GM12878 (cell line): ENCODE measurements around the gene KCND2. TPM values are rescaled to one million over a fixed set of nuclear protein-coding genes. Genes with fewer than 3 reads are reported as not detected.

ENCODE experiments used
- ATAC-seq: fragments of 200-7000 bp; cut with Tn5 transposase; 3 replicates; pipeline ENCODE4 v1.9.1; 2020; ENCODE audit warnings: mild to moderate bottlenecking, moderate library complexity
- BruUV-seq: library from RNA; stranded (reverse); fragments of 400-500 nt; replicated peaks from 2 replicates; lab custom pipeline; 2021; lab: Mats Ljungman, UMichigan
- CTCF ChIA-PET: fragments of 300-600 bp; sonication (Branson Sonifier 250); formaldehyde crosslinking; extraction: SDS; loops from one replicate; lab custom pipeline; 2021; ENCODE audit warnings: inconsistent platforms; lab: Yijun Ruan, JAX
- POLR2A ChIA-PET: fragments of 350-600 bp; formaldehyde crosslinking; extraction: SDS; loops from one replicate; lab custom pipeline; 2021; ENCODE audit warnings: inconsistent platforms; lab: Charles Lee
- RAD21 ChIA-PET: fragments of 300-600 bp; sonication (Branson Sonifier 250); formaldehyde crosslinking; loops from one replicate; lab custom pipeline; 2023; ENCODE audit warnings: antibody characterized with exemption; ENCODE audit not compliant: unreplicated experiment; lab: Charles Lee
- SMC1A ChIA-PET: fragments of 300-600 bp; sonication (Branson Sonifier 250); formaldehyde crosslinking; loops from one replicate; lab custom pipeline; 2023; ENCODE audit not compliant: unreplicated experiment, uncharacterized antibody; lab: Charles Lee
- DNase-seq: peaks from one replicate; pipeline ENCODE4 v3.0.0-alpha.2; 2011; ENCODE audit warnings: low read depth, low spot score
- FAIRE-seq: peaks from 3 replicates; lab custom pipeline; 2011; peaks lifted over from hg19 to GRCh38; lab: Jason Lieb, UNC
- H2AFZ ChIP-seq: 2 replicates; pipeline ENCODE4 v1.6.0; 2011; ENCODE audit warnings: low read depth, low read length, control low read depth; ENCODE audit not compliant: control insufficient read depth
- H3K27ac ChIP-seq: 2 replicates; pipeline ENCODE4 v1.5.1; 2011; ENCODE audit warnings: control low read depth; ENCODE audit not compliant: control insufficient read depth, insufficient read depth
- H3K27me3 ChIP-seq, 2 experiments: replicated peaks in 1 of 2; 2 replicates each; pipeline versions ENCODE4 v1.6.0 to v1.6.1; 2011; ENCODE audit warnings: low read length in 1 of 2; ENCODE audit not compliant: control insufficient read depth in 2 of 2, insufficient read depth in 2 of 2
- H3K36me3 ChIP-seq, 2 experiments: 2 replicates each; pipeline ENCODE4 v1.5.1; 2011; ENCODE audit warnings: low read length in 1 of 2; ENCODE audit not compliant: control insufficient read depth in 2 of 2, insufficient read depth in 2 of 2
- H3K4me1 ChIP-seq: 2 replicates; pipeline ENCODE4 v1.6.1; 2011; ENCODE audit warnings: mild to moderate bottlenecking, low read length, moderate library complexity, mixed read lengths; ENCODE audit not compliant: control insufficient read depth, insufficient read depth
- H3K4me2 ChIP-seq: 2 replicates; pipeline ENCODE4 v1.6.0; 2011; ENCODE audit warnings: control low read depth; ENCODE audit not compliant: control insufficient read depth, insufficient read depth
- H3K4me3 ChIP-seq: fragments of 200-600 bp; sonication (generic); 2 replicates; pipeline ENCODE4 v1.5.1; 2016
- H3K79me2 ChIP-seq: 2 replicates; pipeline ENCODE4 v1.6.0; 2011; ENCODE audit warnings: low read length; ENCODE audit not compliant: control insufficient read depth, insufficient read depth
- H3K9ac ChIP-seq: 2 replicates; pipeline ENCODE4 v1.8.0; 2011; ENCODE audit warnings: low read length, control low read depth, mixed read lengths; ENCODE audit not compliant: control insufficient read depth, insufficient read depth
- H3K9me3 ChIP-seq: replicated peaks from 3 replicates; pipeline ENCODE4 v1.5.1; 2011; ENCODE audit warnings: mild to moderate bottlenecking, low read length; ENCODE audit not compliant: control insufficient read depth, insufficient read depth
- H4K20me1 ChIP-seq: 2 replicates; pipeline ENCODE4 v1.6.0; 2011; ENCODE audit not compliant: control insufficient read depth, insufficient read depth
- CREM ChIP-seq: IDR thresholded peaks from 2 replicates; pipeline ENCODE4 v1.6.1; 2014; ENCODE audit warnings: antibody characterized with exemption, low read depth
- JUNB ChIP-seq: IDR thresholded peaks from 2 replicates; pipeline ENCODE4 v1.6.1; 2016; ENCODE audit warnings: antibody characterized with exemption, mild to moderate bottlenecking
- MXI1 ChIP-seq: fragments of 150-350 bp; IDR thresholded peaks from 2 replicates; pipeline ENCODE4 v1.6.1; 2011; ENCODE audit warnings: low read depth, mild to moderate bottlenecking, inconsistent platforms, low read length, improper control_type of control experiment
- PBX3 ChIP-seq: IDR thresholded peaks from 2 replicates; pipeline ENCODE4 v1.6.1; 2011; ENCODE audit warnings: mild to moderate bottlenecking, low read depth, low read length, moderate library complexity; ENCODE audit not compliant: insufficient replicate concordance
- RAD21 ChIP-seq: IDR thresholded peaks from 2 replicates; pipeline ENCODE4 v1.6.1; 2011; ENCODE audit warnings: mild to moderate bottlenecking, low read depth, low read length, moderate library complexity; ENCODE audit not compliant: insufficient read depth
- RUNX3 ChIP-seq: IDR thresholded peaks from 2 replicates; pipeline ENCODE4 v1.6.1; 2012; ENCODE audit warnings: low read length, inconsistent platforms
- SIX5 ChIP-seq: IDR thresholded peaks from 2 replicates; pipeline ENCODE4 v1.6.1; 2011; ENCODE audit warnings: mild to moderate bottlenecking, low read depth, low read length, moderate library complexity; ENCODE audit not compliant: severe bottlenecking
- SMARCA5 ChIP-seq: fragments of 450-650 bp; IDR thresholded peaks from 2 replicates; pipeline ENCODE4 v1.6.1; 2017; ENCODE audit warnings: mild to moderate bottlenecking
- SMC3 ChIP-seq: IDR thresholded peaks from 2 replicates; pipeline ENCODE4 v1.6.1; 2011; ENCODE audit warnings: low read length, improper control_type of control experiment, borderline replicate concordance
- SREBF2 ChIP-seq: IDR thresholded peaks from 2 replicates; pipeline ENCODE4 v1.6.1; 2012; ENCODE audit warnings: mild to moderate bottlenecking, low read length
- TCF7 ChIP-seq: IDR thresholded peaks from 2 replicates; pipeline ENCODE4 v1.6.1; 2014; ENCODE audit warnings: antibody characterized with exemption, borderline replicate concordance
- WGBS: methylation state at CpG from one replicate; pipeline ENCODE4 v1.1.6; 2016; ENCODE audit warnings: low lambda C conversion rate; ENCODE audit not compliant: insufficient replicate concordance, insufficient coverage; ENCODE audit errors: missing lambda C conversion rate; 5-methylcytosine and 5-hydroxymethylcytosine counted together
- in situ Hi-C: fragments of 300-500 bp; cut with MboI; formaldehyde crosslinking; loops from 9 replicates; pipeline ENCODE4 v1.14.3; 2018; ENCODE audit warnings: mixed read lengths
- intact Hi-C: fragments of 100-400 bp; cut with micrococcal nuclease; formaldehyde crosslinking; loops from one replicate; pipeline ENCODE4 v1.14.2; 2022; ENCODE audit not compliant: unreplicated experiment
- polyA plus RNA-seq, 11 experiments: library from polyadenylated mRNA; depleted of rRNA in 4 of 11; unstranded in 6 of 11; stranded (reverse) in 5 of 11; fragments of >200 nt; fragmentation: Nextera tagmentation in 4 of 11; fragmentation: Illumina TruSeq in 1 of 11; extraction: Ambion mirVana in 4 of 11; extraction: Trizol in 1 of 11; gene quantifications; 1 replicate in 1 of 11; 2 replicates in 10 of 11; pipeline versions ENCODE4 v1.2.1 to v1.2.3, GENCODE V29; 2011 to 2016; ENCODE audit warnings: inconsistent platforms in 2 of 11, missing spikeins in 2 of 11, low read depth in 1 of 11
- total RNA-seq, 4 experiments: library from RNA; depleted of rRNA in 3 of 4; stranded (reverse); fragments of >200 nt in 3 of 4; fragmentation: Illumina TruSeq in 1 of 4; extraction: Trizol in 1 of 4; gene quantifications; 2 replicates each; pipeline versions ENCODE4 v1.2.1 to v1.2.3, GENCODE V29; 2013 to 2021
- TF ChIP-seq, protein P1 (sequence below): fragments of 450-650 bp; IDR thresholded peaks from 2 replicates; pipeline ENCODE4 v1.6.1; 2014; ENCODE audit warnings: mild to moderate bottlenecking
- TF ChIP-seq, protein P2 (sequence below): IDR thresholded peaks from 2 replicates; pipeline ENCODE4 v1.6.1; 2012; ENCODE audit warnings: mild to moderate bottlenecking, low read depth, low read length
- TF ChIP-seq, protein P3 (sequence below): fragments of 450-650 bp; IDR thresholded peaks from 2 replicates; pipeline ENCODE4 v1.6.1; 2017; ENCODE audit warnings: borderline replicate concordance

KCND2 gene
- total and polyA plus RNA-seq, 10 of the 15 experiments (the other 5 are each of a cell fraction or from before 2014, with no cell fraction given): 3.6 to 22.3 (median 6.3) TPM

GRCh38 chr7:120709252-120709971 lies 436.4 kb downstream of the KCND2 start:
- Histone ChIP-seq H3K4me1 (no peaks in the 10 kb centered on the region), H3K27me3 (no peaks in the 10 kb centered on the region), H3K9me3 (no peaks in the 10 kb centered on the region), H3K79me2 (no peaks in the 10 kb centered on the region), H3K9ac (no peak overlapping the region), H3K4me2 (no peak overlapping the region), H3K4me3 (no peak overlapping the region), H4K20me1 (no peaks in the 10 kb centered on the region), H3K27ac (no peak overlapping the region), H3K36me3 (no peaks in the 10 kb centered on the region), H2AFZ (no peak overlapping the region)
- DNase-seq (no peak), ATAC-seq (no peak), FAIRE-seq (no peak)
- RAD21 ChIA-PET: interaction anchor here (1.2 kb wide), 1 partner anchor 16 kb away, joined by 3 read pairs; no protein-coding TSS in a partner anchor
- no TSS peak for BruUV-seq
- WGBS: 0% methylated on average over 1 of the region's 1 CpG
- SMC1A ChIA-PET: interaction anchor here (1.1 to 5.9 kb wide), 7 partner anchors 9 to 68 kb away, joined by 3 to 37 read pairs (median 5); no protein-coding TSS in a partner anchor
- POLR2A ChIA-PET: interaction anchor here (0.6 kb wide), 1 partner anchor 9 kb away, joined by 4 read pairs; no protein-coding TSS in a partner anchor
- CTCF ChIA-PET: interaction anchor here (1.0 to 5.4 kb wide), 4 partner anchors 9 to 132 kb away, joined by 3 to 29 read pairs (median 3); no protein-coding TSS in a partner anchor
- in situ Hi-C loops: no loop called here
- intact Hi-C loops: no loop called here
- TF ChIP-seq, protein P1, sequence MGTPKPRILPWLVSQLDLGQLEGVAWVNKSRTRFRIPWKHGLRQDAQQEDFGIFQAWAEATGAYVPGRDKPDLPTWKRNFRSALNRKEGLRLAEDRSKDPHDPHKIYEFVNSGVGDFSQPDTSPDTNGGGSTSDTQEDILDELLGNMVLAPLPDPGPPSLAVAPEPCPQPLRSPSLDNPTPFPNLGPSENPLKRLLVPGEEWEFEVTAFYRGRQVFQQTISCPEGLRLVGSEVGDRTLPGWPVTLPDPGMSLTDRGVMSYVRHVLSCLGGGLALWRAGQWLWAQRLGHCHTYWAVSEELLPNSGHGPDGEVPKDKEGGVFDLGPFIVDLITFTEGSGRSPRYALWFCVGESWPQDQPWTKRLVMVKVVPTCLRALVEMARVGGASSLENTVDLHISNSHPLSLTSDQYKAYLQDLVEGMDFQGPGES: no peak
- TF ChIP-seq, protein P2, sequence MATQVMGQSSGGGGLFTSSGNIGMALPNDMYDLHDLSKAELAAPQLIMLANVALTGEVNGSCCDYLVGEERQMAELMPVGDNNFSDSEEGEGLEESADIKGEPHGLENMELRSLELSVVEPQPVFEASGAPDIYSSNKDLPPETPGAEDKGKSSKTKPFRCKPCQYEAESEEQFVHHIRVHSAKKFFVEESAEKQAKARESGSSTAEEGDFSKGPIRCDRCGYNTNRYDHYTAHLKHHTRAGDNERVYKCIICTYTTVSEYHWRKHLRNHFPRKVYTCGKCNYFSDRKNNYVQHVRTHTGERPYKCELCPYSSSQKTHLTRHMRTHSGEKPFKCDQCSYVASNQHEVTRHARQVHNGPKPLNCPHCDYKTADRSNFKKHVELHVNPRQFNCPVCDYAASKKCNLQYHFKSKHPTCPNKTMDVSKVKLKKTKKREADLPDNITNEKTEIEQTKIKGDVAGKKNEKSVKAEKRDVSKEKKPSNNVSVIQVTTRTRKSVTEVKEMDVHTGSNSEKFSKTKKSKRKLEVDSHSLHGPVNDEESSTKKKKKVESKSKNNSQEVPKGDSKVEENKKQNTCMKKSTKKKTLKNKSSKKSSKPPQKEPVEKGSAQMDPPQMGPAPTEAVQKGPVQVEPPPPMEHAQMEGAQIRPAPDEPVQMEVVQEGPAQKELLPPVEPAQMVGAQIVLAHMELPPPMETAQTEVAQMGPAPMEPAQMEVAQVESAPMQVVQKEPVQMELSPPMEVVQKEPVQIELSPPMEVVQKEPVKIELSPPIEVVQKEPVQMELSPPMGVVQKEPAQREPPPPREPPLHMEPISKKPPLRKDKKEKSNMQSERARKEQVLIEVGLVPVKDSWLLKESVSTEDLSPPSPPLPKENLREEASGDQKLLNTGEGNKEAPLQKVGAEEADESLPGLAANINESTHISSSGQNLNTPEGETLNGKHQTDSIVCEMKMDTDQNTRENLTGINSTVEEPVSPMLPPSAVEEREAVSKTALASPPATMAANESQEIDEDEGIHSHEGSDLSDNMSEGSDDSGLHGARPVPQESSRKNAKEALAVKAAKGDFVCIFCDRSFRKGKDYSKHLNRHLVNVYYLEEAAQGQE: no peak
- no peak for TF ChIP-seq PBX3
- no peak for TF ChIP-seq JUNB
- no peak for TF ChIP-seq MXI1
- TF ChIP-seq CREM: no peak
- TF ChIP-seq, protein P3, sequence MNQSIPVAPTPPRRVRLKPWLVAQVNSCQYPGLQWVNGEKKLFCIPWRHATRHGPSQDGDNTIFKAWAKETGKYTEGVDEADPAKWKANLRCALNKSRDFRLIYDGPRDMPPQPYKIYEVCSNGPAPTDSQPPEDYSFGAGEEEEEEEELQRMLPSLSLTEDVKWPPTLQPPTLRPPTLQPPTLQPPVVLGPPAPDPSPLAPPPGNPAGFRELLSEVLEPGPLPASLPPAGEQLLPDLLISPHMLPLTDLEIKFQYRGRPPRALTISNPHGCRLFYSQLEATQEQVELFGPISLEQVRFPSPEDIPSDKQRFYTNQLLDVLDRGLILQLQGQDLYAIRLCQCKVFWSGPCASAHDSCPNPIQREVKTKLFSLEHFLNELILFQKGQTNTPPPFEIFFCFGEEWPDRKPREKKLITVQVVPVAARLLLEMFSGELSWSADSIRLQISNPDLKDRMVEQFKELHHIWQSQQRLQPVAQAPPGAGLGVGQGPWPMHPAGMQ: no peak
- no peak for TF ChIP-seq SMARCA5
- no peak for TF ChIP-seq RUNX3
- TF ChIP-seq SMC3: no peak
- TF ChIP-seq RAD21: no peak
- no peak for TF ChIP-seq SIX5
- TF ChIP-seq SREBF2: no peak
- no peak for TF ChIP-seq TCF7
